ENCODE data around the gene COL5A2. TPM values are rescaled to one million over a fixed set of nuclear protein-coding genes. Genes with fewer than 3 reads are reported as not detected.

Gene COL5A2
- total RNA-seq, 6 donors from 2014 or later: 9.0 to 42.7 (median 26.8) TPM

DNA sequence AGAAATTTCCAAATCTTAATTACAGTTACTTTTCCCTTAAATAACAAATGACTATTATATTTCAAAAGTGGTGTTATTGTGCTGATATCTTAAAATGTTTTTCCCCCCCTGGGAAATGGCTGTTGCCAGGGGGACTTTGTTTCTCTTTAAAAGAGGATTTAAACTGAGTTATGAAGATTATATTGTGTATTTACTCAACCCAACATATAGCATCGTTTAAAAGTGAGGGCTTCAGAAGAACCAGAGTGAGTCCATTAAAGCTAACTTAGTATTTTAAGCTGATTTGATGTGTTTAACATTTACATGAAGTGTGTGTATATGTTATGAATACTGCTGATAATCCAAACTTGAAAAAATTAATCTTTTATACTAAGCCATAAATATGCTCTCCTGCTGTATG, 81.6 kb downstream of the COL5A2 start:
- DNase-seq (no peak), ATAC-seq (ENCODE audit: low FRiP score in 2 of 2) (no peak)
- TF ChIP-seq, protein P1, sequence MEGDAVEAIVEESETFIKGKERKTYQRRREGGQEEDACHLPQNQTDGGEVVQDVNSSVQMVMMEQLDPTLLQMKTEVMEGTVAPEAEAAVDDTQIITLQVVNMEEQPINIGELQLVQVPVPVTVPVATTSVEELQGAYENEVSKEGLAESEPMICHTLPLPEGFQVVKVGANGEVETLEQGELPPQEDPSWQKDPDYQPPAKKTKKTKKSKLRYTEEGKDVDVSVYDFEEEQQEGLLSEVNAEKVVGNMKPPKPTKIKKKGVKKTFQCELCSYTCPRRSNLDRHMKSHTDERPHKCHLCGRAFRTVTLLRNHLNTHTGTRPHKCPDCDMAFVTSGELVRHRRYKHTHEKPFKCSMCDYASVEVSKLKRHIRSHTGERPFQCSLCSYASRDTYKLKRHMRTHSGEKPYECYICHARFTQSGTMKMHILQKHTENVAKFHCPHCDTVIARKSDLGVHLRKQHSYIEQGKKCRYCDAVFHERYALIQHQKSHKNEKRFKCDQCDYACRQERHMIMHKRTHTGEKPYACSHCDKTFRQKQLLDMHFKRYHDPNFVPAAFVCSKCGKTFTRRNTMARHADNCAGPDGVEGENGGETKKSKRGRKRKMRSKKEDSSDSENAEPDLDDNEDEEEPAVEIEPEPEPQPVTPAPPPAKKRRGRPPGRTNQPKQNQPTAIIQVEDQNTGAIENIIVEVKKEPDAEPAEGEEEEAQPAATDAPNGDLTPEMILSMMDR (IDR thresholded peaks at IDR 0.05): no peak
- no peak for TF ChIP-seq POLR2AphosphoS5 (IDR thresholded peaks at IDR 0.05)
- no peak for TF ChIP-seq EP300 (IDR thresholded peaks at IDR 0.05)
- TF ChIP-seq POLR2A (IDR thresholded peaks at IDR 0.05): no peak
- no peak overlapping the region for H3K4me3 ChIP-seq
- no peaks in the 10 kb centered on the region for H3K27me3 ChIP-seq
- no peak overlapping the region for H3K27ac ChIP-seq
- 54 to 55% methylated on average over 1 of the region's 1 CpG for WGBS, 2 donors
- no peaks in the 10 kb centered on the region for H3K9me3 ChIP-seq
- no peaks in the 10 kb centered on the region for H3K36me3 ChIP-seq
- H3K4me1 ChIP-seq: peaks cover 0 to 4% (median 0%) of the 10 kb centered on the region in 4 donors

DNA sequence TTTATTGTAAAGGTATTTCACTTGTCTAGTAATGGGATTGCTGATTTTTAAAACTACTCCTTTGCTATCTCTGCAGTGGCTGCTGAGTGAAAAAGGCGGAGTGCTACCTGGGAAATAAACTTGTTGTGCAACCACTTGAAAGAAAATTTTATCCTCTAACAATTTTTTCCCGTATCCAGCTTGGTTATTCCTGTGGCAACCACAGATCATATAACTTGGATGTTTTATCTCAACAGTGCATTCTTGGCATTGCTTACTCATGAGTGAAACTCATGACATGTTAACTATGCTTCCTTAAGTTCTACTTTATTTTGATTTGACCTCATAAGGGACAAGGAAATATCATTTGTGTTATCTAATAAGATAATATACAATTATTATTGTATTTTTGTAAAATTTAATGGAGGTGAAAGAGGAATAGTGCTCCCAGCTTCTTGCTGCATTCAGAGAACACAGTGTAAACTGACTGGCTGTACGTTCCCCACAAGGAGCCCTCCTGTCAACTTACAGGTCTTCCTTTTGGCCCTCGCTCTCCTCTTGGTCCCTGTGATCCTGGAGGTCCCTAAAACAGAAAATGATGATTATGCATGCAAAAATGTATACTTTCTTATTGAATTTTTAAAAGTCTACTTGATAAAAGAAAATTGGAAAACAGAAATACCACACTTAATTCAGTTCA, 82.7 kb downstream of the COL5A2 start:
- H3K4me1 ChIP-seq: peaks cover 0 to 4% (median 0%) of the 10 kb centered on the region in 4 donors
- 63 to 74% methylated on average over 4 of the region's 4 CpGs for WGBS, 2 donors
- ATAC-seq (ENCODE audit: low FRiP score in 2 of 2) (no peak), DNase-seq (no peak)
- H3K9me3 ChIP-seq: no peaks in the 10 kb centered on the region
- no peaks in the 10 kb centered on the region for H3K27me3 ChIP-seq
- H3K36me3 ChIP-seq: no peaks in the 10 kb centered on the region
- H3K27ac ChIP-seq: no peak overlapping the region
- no peak overlapping the region for H3K4me3 ChIP-seq
- no peak for TF ChIP-seq EP300 (IDR thresholded peaks at IDR 0.05)
- TF ChIP-seq, protein P1 (IDR thresholded peaks at IDR 0.05): no peak

DNA sequence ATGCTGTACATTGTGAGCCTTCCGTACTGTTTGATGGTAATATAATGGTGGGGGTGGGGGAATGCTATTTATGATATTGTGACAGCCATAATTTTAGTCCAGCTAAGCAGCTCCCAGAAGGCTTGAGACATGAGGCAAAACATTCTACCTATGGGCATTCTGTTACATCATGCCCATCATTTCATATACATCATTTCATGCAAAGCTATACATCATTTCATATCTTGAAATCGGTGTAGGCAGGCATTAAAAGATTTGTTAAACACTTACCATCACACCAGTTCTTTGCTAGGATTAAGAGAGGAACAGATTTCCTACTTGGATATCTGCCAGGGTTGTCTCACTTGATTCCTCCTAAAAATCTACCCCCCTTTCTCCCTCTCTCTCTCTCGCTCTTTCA, 84.5 kb downstream of the COL5A2 start:
- DNase-seq (no peak), ATAC-seq (ENCODE audit: low FRiP score in 2 of 2) (no peak)
- TF ChIP-seq POLR2A (IDR thresholded peaks at IDR 0.05) (no peak), EP300 (IDR thresholded peaks at IDR 0.05) (no peak), POLR2AphosphoS5 (IDR thresholded peaks at IDR 0.05) (no peak)
- TF ChIP-seq, protein P1 (IDR thresholded peaks at IDR 0.05): no peak
- 71 to 87% methylated on average over 3 of the region's 3 CpGs for WGBS, 2 donors
- Histone ChIP-seq H3K9me3 (no peaks in the 10 kb centered on the region), H3K27ac (no peak overlapping the region), H3K27me3 (no peaks in the 10 kb centered on the region), H3K4me1 (peaks cover 0 to 4% (median 0%) of the 10 kb centered on the region in 4 donors), H3K4me3 (no peak overlapping the region), H3K36me3 (no peaks in the 10 kb centered on the region)

DNA sequence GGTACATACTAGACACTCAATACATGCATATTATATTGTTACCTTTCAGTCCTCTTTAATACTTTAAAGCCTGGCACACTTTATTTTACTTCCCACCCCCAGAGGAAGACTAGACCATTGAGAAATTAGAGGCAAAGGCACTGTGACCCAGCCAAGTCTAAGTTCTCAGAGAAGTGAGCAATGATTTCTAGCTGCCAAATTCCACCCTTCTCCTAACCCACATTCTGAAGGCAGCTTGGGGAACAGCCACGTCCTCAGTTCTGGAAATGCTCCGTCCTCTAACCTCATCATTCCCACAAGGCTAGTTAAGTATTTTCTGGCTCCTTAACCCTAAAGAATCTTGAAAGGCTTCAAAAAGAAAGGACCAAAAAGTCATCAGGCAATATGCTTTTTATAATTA, 86.6 kb downstream of the COL5A2 start:
- no peak for DNase-seq
- WGBS, 2 donors: 59 to 84% methylated on average over 2 of the region's 2 CpGs
- no peaks in the 10 kb centered on the region for H3K9me3 ChIP-seq
- H3K27me3 ChIP-seq: no peaks in the 10 kb centered on the region
- TF ChIP-seq, protein P1 (IDR thresholded peaks at IDR 0.05): no peak
- peak in 1 of 2 donors; percentile 42 for TF ChIP-seq POLR2AphosphoS5 (IDR thresholded peaks at IDR 0.05)
- no peaks in the 10 kb centered on the region for H3K36me3 ChIP-seq
- H3K27ac ChIP-seq: no peak overlapping the region
- ATAC-seq (ENCODE audit: low FRiP score in 2 of 2): peak in 1 of 2 donors; percentile 84
- H3K4me3 ChIP-seq: no peak overlapping the region
- peaks cover 0 to 4% (median 0%) of the 10 kb centered on the region in 4 donors for H3K4me1 ChIP-seq

DNA sequence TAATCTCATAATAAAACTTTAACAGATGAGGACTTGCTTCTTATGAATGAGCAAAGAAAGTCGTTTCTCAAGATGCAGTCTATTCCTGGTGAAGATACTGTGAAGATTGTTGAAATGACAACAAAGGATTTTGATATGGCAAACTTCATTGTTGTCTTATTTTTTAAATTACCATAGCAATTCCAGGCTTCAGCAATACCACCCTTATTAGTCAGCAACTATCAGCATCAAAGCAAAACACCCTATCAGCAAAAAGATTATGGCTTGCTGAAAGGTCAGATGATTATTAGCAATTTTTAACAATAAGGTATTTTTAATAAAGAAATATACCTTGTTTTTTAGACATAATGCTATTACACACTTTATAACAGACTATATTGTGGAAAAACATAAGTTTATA, 88.3 kb downstream of the COL5A2 start:
- TF ChIP-seq, protein P1 (IDR thresholded peaks at IDR 0.05): no peak
- TF ChIP-seq POLR2A (IDR thresholded peaks at IDR 0.05): no peak
- no peak for TF ChIP-seq POLR2AphosphoS5 (IDR thresholded peaks at IDR 0.05)
- no peak for TF ChIP-seq EP300 (IDR thresholded peaks at IDR 0.05)

More for the DNA sequence above, 88.3 kb downstream of the COL5A2 start:
- Histone ChIP-seq H3K27ac (peak overlapping the region in 1 of 4 donors; percentile 25), H3K9me3 (no peaks in the 10 kb centered on the region), H3K4me1 (no peaks in the 10 kb centered on the region), H3K27me3 (no peaks in the 10 kb centered on the region), H3K36me3 (no peaks in the 10 kb centered on the region), H3K4me3 (no peak overlapping the region)
- no peak for ATAC-seq (ENCODE audit: low FRiP score in 2 of 2)
- no peak for DNase-seq
- WGBS, 2 donors: 65 to 68% methylated on average over 1 of the region's 1 CpG

Measured in upper lobe of left lung (tissue), 6 donors.